ENCODE data around the gene NEDD4.
"Not testable (repeated sequence)": the region's sequence is repeated elsewhere in the genome, so short reads cannot be mapped to it uniquely, and the experiment has no call there.

NEDD4 gene

GRCh38 chr15:55952501-55953274 lies 40.7 kb downstream of the NEDD4 start:
- not testable (repeated sequence) for DNase-seq

DNA sequence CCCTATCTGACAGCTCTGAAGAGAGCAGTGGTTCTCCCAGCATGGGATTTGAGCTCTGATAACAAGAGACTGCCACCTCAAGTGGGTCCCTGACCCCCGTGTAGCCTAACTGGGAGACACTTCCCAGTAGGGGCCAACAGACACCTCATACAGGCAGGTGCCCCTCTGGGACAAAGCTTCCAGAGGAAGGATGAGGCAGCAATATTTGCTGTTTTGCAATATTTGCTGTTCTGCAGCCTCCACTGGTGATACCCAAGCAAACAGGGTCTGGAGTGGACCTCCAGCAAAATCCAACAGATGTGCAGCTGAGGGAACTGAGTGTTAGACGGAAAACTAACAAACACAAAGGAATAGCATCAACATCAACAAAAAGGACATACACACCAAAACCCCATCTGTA lies 48.8 kb downstream of the NEDD4 start:
- DNase-seq = not testable (repeated sequence)

GRCh38 chr15:55942332-55942731 lies 51.1 kb downstream of the NEDD4 start:
- DNase-seq = no peak

DNA sequence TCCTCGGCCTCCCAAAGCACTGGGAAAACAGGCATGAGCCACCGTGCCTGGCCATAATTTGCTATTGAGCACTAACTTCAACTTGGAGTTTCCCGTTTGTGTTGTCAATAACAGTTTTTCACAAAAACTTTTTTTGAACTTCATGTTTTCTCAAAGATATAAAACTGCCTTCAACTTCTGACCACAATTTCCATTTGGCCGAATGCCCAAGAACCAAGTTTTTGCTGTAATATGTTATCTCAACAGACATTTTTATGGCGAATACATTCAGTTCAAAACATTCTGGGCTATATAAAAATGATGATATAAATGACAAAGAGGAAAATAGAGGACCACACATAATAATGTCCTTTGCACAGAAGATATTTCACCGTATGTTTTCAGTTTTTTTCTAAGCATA lies 56.4 kb downstream of the NEDD4 start:
- no peak for DNase-seq

DNA sequence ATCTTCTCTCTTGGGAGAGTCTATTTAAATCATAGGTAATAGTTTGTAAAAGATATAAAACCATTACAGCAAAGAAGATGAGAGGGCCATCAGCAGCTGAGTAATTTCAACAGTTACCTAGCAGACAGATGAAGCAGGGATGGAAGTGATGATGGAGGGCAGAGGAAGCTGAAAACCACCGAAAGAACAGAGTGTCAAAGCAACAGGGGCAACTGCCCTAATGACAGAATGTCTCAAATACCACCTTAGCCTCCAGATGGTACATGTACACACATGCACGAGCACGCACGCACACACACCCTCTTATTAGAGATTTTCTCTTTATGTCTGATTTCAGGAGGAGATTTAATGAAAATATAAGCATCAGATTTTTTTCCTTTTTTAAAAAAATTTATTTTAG lies 64.5 kb downstream of the NEDD4 start:
- DNase-seq = no peak

GRCh38 chr15:55921744-55922143 lies 71.7 kb downstream of the NEDD4 start:
- no peak for DNase-seq

GRCh38 chr15:55917881-55918296 lies 75.5 kb downstream of the NEDD4 start:
- peak; percentile 3 for DNase-seq

- DNase-seq = no peak
These were observed 76.6 kb downstream of the NEDD4 start for GRCh38 chr15:55916666-55917409.

DNA sequence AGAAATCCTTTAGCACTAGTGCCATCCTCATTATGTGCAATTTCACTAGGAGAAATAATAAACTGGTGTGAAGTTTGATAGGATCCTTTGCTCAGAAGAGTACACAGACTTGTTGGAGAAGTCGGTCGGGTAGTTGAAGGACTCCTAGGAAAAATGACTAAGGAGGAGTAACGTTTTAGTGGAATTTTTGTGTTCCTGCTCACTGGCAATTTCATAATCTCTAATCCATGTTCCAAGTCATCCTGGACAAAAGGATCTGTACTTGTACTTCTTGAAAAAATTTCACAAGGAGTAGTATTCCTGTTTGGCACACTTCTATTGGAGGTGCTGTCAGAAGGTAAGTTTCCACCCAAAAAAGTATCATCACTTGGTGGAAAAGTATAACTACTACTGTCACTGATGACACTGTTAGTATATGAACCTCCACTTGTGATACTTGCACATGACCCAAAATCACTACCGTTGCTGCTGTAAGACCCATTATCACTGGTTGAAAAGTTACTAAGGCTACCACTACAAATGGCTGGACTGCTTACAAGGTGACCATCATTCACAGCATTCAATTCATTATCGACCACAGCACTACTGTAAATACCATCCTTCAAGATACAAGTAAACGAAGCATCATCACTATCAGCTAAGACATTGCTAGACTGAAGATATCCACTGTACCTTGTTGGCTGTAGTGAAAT lies 77.4 kb downstream of the NEDD4 start:
- DNase-seq = no peak

- no peak for DNase-seq
These were observed 78.2 kb downstream of the NEDD4 start for GRCh38 chr15:55915221-55915620.

DNA sequence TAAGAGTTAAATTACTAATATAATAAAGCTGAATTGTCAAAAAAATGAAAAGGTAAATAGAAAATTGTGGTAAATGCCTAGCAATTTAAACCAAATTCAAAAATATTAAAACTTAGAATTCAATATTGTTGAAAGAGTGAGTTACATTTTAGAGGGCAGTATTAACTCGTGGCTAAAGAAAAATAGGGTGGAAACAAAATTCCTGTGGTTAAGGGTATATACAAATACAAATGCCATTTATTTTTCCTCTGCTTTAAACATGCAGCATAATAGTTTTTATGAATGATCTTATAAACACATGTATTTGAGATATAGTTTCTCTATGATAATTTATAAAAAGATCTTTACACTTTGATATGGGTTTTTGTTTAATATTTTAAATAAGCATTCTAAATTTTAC lies 79.0 kb downstream of the NEDD4 start:
- no peak for DNase-seq

DNA sequence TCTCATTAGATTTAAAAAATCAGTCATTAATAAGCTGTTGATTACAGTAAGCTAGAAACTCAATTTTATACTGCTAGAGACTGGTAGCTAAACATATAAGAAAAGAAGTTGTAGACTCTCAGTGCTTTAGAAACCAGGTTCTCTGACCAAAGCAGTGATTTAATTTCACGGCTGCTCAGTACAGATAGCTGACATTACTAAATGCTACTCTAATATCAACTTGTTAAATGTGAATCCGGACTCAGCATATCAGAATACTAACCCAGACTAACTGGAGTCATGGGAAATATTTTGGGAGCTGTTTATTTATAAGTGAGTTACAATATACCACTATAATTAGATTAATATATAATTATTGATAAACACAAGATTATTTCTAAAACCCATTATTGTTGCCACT lies 80.4 kb downstream of the NEDD4 start:
- no peak for DNase-seq

DNA sequence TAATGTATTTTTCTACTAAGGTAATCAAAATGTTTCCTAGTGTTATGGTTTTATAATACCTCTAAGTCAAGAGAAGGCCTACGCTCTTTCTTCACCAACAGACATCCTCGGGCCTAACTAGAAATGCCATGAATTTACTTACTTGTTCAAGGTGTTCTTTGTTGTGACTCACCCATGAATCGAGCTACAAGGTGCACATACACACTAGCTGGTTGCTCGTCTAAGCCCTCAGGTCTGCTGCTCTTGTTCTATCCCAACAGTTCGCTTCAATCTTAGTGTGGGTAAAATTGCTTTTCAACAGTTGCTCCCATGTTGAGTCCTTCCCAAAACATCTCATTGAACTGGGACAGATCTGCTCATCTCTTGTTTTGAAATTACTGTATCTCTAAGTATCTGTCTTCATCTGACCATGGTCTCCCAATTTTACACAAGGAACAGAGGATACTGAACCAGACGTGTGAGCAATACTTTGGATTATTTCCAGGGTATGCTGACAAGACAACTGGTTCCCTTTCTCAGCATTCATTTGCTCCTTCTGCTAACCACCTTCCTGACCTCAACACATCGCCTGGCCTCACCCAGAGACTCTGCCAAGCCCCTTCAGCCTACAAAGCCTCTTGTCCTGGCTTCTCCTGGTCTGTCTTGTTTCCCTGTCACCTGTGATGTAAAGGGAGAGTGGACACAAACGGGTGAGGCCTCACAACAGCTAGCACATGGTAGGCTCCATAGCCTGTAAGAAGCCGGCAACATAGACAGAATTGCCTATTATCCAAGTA lies 84.2 kb downstream of the NEDD4 start:
- no peak for DNase-seq

DNA sequence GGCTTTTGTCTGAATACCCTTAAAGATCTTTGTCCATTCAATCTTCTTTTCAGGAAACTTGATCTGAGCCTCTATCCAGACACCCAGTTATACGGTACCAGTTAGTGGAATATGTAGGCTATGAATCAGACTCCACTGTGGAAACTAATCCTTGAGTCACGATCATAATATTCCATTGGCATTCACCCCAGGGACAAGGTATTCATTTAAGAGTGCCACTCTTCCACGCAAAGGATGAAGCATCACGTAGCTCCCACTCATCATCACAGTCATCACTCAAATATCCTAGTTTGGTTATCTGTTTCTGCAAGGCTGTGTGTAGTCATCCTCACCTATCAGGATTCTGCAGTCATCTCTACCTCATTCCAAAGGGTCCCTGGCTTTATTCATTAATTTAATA lies 85.6 kb downstream of the NEDD4 start:
- no peak for DNase-seq

DNA sequence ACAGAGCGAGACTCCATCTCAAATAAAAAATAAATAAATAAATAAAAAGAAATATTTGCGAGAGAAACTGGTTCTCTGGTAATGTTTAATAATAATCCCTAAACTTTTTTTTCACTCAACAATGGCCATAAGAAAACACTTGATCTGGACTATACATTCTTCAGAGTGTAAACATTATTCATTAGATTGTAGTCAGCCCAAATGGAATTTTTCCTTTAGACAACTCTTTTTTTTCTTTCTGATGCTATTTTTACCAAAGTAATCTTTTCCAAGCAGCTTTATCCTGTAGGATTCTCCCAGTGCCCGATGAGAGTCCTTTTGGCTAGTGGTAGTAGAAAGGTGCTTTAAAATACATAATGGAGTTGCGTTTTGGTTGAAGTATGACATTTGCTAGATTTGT lies 90.4 kb downstream of the NEDD4 start:
- DNase-seq = no peak

- no peak for DNase-seq
These were observed 93.4 kb downstream of the NEDD4 start for GRCh38 chr15:55900019-55900418.

GRCh38 chr15:55899537-55899936 lies 93.9 kb downstream of the NEDD4 start:
- DNase-seq = no peak

- DNase-seq = peak; percentile 21
These were observed 95.7 kb downstream of the NEDD4 start for GRCh38 chr15:55897560-55898336.

- no peak for DNase-seq
These were observed 98.9 kb downstream of the NEDD4 start for GRCh38 chr15:55894399-55894965.

GRCh38 chr15:55893852-55894251 lies 99.6 kb downstream of the NEDD4 start:
- DNase-seq = no peak

DNA sequence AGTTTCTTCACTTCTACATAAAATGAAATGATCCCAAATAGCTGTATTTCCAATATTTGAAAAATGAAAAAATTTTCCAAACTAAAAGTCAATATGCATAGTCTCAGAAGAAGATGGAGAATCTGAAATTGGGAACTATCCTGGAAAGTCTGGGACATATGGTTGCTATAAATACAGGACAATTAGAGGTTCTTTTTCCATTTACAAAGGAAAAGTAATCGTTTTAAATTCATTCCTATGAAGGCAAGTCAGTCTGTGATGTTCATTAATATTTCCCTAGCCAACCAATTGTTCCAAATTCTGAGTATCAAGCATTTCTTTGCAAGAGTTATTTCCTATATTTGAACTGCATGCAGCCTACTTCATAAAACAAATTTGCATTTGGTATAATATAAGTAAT lies 102.2 kb downstream of the NEDD4 start:
- DNase-seq = no peak

DNA sequence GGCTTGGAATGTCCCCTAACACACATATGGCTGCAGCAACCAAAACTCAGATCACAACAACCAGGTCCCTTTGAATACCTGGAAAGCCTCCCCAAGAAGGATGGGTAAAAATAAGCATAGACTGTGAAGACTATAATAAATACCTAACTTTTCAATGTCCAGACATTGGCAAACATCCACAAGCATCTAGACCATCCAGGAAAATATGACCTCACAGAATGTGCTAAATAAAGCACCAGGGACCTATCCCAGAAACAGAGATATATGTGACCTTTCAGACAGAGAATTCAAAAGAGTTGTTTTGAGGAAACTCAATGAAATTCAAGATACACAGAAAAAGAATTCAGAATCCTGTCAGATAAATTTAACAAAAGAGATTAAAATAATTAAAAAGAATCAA lies 109.2 kb downstream of the NEDD4 start:
- no peak for DNase-seq

All from stimulated activated CD4-positive, alpha-beta T cell treated with anti-CD3 and anti-CD28 coated beads, Interleukin-15, amount 100 ng/mL, for 24 hours (primary cell).